HG02938 (cell line): ENCODE data around the gene WDR35.
A peak's percentile ranks its signal among the peaks of the same experiment; 100 is the strongest.
"Not testable (repeated sequence)": the region's sequence is repeated elsewhere in the genome, so short reads cannot be mapped to it uniquely, and the experiment has no call there.

Source experiments
- ATAC-seq: cut with Tn5 transposase; IDR thresholded peaks from one replicate; pipeline ENCODE4 v1.9.1; 2021; ENCODE audit warnings: mild to moderate bottlenecking, moderate library complexity; ENCODE audit not compliant: unreplicated experiment

WDR35 gene

DNA sequence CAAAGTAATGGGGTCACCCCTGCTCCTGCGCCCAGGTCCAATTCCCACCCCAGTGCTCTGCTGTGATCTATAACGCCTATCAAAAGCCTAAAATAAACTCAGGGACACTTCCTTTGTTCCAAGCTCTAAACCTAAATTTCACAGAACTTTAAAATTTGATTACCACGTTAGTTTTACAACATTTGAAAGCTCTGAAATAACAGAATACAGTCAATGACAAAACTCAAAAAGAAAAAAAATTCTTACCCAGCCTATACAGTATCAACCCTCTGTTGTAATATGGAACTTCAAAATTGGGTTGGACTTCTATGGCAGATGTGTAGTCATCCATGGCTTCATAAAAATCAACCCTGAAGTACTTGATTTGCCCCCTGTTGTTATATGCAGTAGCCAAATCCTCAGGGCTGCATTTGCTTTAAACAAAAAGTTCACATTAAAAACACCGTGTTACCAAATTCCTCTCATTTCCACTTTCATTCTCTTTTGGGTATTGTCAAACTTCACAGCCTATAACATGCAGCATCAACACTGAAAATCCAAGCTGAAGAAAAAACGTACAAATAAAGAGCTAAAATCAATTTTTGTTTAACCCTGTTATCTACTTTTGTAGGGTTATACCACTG is 92.2 kb downstream of the WDR35 start:
- no peak for ATAC-seq

DNA sequence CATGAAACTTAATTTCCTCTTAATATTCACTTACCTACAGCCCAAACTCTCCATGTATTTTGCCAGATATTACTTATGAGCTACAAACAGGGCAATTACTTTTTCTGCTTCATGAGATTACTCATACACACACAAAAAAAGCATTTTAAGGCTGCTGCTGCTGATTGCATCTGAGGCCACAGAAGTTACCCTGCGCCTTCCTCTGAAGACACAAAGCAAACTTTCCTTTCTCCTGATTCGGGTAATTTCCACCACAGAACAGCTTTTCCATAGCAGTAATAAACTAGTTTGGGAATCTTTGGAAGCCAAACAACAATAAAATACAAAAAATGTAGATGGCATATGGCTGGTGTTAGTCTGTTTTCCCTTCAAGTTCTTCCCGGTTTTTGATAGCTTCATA is 94.4 kb downstream of the WDR35 start:
- no peak for ATAC-seq

DNA sequence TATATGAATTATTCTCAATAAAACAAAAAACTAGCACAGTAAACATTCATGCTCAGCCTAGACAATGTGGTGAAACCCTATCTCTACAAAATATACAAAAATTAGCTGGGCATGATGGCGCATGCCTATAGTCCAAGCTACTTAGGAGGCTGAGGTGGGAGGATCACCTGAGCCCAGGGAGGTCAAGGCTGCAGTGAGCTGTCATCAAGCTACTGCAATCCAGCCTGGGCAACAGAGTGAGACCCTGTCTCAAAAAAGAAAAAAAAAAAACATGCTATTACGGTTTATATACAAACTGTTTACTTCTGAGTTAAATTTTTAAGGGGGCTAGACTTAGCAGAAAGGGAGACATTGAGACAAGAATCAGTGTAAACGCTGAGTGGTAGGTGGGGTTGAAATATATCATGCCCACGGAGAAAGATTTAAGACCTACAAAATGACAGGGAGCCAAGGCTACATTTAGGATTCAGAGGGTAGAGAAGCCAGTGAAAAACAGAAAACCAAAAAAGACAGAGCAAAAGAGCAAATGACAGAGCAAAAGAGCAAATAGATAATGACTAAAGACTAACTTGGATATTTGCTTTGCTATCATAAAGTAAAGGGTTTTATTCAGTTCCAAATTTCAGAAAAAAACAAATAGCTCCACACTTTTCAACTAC is 95.6 kb downstream of the WDR35 start:
- peak; percentile 15 for ATAC-seq

DNA sequence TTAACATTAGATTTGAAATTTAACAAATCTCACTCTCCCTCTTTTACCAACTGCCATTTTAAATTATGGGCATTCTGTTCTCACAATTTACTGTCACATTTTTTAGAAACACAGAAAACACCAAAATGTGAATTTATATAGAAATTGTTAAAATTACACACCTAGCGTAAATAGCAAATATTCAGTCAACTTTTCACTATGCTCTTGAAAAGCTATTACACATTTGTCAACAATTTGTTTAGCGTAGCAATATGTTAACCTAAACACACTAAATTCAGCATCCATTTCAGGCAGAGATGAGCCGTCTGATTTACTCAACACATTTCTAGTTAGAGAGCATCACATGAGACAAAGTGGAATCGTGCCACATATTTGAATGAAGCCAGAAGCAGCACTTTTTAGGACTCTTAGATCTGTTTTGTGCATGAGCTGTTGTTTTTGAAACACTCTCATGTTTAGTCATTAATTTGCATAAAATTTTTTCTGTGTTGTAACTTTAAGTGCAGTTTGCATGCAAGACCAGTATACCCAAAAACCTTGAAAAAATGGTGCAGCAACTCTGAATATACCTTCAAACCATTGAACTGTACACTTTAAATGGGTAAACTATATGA is 96.3 kb downstream of the WDR35 start:
- peak; percentile 84 for ATAC-seq

DNA sequence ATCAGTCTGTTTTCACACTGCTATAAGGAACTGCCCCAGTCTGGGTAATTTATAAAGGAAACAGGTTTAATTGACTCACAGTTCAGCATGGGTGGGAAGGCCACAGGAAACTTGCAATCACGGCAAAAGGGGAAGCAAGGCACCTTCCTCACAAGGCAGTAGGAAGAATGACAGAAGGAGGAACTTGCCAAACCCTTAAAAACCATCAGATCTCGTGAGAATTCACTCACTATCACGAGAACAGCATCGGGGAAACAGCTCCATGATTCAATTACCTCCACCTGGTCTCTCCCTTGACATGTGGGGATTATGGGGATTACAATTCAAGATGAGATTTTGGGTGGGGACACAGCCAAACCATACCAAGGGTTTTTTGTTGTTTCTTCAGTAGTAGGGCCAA is 97.9 kb downstream of the WDR35 start:
- ATAC-seq, result not testable (repeated sequence)

DNA sequence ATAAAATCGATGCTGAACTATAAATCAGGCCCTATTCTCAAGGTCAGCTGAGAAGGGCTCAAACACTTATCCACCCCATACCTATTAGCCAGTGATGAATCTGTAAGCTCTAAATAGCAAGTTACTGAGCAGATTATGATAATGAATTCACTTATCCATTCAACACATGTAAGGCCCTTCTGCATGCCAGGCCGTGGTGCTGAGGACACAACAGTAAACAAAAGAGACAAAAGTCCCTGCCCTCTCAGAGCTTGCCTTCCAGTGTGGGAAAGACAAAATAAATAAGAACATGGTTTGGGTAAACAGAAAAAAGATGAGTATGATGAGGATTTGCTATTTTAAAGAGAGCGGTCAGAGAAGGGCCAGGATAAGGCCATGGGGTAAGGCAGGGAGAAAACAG is 99.8 kb downstream of the WDR35 start:
- ATAC-seq, result no peak

DNA sequence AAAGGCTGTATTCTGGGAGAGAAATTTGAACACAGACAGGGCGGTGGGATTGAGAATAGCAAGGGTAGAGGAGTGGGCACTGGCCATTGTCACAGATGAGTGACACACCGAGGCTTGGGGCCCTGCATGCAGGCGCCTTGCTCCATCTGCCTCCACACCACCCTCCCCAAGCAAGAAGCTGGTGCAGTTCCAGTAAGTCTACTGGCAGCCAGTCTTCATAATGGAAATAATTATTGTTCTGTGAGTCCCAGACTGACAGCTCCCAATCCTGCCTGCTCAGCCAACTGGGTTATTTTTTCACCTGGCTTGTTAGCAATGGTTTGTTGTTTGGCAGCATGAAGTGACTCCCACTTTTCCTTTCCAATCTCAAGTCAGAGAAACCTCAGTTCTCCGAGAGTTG is 101.1 kb downstream of the WDR35 start:
- no peak for ATAC-seq

DNA sequence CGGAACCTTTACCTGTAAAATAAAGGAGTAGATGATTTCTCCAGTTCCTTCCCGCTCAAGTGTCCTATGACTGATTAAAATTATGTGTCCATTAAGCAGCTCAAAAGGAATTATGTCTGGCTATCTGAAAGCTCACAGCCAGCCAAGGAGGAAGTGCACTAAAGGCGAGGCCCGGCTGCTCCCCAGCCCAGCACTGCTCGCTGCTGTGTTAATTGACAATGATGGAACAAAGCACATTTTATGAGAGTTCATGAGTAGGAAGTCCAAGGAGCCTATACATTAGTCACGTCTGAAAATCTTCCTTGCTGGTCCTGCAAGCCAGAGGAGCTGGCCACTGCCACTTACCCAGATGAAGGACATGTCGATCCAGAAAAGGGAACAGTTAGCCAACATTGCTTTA is 102.4 kb downstream of the WDR35 start:
- no peak for ATAC-seq

DNA sequence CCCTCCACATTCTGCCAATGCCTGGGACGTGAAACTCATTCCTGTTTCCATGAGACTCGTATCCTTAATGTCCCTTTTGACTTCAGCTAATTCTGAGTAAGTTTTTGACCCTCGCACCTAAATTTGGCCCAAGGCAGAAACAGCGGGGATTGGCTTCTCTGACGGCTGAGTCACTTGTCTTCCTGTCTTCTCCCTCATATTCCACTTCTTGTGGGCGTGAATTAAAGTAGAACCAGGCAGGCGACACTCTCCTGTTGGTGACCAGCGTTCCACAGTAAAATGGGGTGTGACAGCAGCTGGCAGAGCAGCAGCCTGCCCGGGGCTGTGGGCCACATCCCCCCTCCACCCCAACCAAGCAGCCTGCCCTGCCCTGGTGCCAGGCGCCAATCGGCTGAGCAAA is 103.6 kb downstream of the WDR35 start:
- ATAC-seq, result no peak

DNA sequence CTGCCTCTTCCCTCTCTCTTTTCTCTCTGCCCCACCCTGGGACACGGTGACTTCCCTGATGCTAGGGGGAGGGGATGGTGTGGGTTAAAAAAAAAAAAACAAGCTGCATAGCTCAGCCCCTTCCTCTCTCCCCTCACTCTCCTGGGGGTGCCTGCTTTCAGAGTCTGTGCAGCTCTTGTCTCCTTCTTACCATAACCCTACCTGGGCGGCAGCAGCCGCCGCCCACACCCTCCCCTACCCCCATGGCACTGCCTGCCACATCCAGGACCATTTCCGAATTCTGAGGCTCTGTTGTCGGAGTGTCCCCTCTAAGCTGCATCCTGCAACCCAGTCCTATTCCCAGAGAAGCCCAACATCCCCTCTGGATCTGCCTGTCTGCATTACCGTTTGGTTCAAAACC is 104.1 kb downstream of the WDR35 start:
- no peak for ATAC-seq

DNA sequence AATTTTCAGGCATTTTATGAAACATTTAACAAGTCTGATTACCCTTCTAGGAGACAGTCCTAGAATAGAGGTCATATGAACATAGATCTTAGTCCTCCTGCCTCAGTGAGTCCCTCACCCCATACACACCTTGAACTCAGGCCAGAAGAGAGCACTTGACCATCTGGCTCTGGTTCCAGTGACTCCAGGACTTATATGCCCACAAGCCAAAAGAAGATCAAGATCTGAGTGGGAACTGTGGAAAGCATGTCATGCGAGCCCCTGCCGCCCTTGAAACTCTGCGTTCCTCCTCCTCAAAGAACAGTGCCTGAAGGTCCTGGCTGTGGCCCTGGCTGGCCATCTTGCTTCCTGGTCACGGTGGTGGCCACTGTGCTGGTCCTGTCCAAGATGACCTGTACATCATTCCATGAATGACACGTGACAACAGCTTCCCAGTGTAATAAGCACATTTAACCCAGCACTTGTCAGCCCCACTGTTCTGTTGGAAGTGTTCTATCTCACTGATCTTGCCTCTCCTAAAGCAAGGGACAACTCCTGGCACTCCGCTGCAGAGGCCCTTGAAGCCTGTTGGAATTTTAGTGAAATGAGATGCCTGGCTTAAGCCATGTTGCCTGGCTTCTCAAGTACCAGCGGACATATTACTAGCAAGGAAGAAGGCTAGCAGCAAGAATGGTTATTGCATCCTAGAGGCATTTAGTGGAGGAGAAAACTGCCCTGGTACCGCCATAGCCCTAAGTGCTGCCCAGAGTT is 105.8 kb downstream of the WDR35 start:
- ATAC-seq, result no peak

DNA sequence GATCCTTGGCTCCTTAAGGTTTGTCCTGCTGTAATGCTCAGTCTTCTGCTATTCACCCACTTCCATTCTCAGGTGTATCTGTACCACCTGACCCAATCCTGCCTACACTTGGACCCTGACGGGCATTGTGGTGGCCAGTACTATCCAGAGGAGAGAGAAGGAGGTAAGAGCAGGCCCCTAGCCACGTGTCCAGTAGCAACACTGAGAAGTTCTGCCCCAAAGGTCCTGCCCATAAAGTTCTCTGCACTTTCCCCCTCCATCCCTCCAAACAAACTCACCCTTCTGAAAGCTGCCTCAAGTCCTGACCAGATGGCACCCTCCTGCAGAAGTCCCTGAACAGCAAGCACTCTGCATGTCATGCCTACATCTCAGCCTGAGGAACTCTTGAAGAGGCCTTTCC is 106.4 kb downstream of the WDR35 start:
- no peak for ATAC-seq

DNA sequence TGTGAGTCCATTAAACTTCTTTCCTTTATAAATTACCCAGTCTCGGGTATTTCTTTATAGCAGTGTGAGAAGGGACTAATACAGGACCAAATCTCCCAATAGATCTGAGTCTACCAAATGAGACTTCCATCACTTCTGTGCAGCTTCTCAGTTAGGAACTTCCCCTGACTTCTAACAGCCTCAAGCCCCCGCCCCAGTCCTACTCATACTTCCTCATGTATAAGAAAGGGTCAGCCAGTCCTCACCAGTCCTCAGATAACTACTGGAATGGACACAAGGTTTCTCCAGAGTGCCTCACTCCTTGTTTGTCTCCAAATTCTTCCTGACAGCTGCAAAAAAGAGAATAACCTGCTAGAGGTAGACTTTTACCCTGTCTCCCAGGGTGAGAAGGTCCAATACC is 107.6 kb downstream of the WDR35 start:
- ATAC-seq, result no peak

DNA sequence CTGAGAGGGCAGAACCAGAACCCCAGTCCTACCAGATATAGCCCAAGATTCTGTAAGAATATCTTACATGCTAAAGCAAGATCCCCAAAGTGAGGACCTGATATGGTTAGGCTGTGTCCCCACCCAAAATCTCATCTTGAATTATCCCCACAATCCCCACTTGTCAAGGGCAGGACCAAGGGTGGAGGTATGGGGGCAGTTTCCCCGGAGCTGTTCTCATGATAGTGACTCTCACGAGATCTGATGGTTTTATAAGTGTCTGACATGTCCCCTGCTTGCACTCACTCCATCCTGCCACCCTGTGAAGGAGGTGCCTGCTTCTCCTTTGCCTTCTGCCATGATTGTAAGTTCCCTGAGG is 108.0 kb downstream of the WDR35 start:
- ATAC-seq, result no peak

DNA sequence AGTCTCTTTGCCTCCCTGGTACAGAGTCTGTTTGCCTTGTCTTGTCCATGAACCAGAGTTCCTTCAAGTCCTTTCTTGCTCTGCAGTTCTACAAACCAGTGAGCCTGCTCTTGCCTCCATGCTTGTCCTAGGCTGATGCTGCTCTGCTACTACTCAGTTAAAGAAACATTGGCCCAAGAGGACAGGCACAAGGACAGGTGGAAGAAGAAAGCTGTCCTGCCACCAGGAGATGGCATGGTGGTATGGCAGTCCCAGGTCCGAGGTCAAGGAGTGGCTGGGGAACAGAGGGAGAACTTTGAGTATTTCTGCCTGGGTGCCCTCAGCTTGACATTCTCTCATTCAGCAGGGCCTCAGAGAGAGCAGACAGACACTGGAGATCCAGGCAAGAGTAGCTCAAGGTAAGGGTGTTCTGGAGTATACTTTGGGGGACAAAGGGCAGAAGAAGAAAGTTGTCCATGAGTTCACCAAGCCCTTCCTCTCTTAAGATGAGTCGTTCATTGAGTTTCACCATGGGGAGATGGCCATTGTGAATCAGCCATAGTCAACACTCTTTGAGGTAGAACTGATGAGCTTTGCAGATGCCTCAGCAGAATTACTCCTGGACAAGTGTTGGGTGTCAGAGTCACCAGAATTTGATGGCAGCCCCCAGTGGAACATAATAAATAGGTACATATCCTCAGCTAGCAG is 108.5 kb downstream of the WDR35 start:
- ATAC-seq, result no peak

DNA sequence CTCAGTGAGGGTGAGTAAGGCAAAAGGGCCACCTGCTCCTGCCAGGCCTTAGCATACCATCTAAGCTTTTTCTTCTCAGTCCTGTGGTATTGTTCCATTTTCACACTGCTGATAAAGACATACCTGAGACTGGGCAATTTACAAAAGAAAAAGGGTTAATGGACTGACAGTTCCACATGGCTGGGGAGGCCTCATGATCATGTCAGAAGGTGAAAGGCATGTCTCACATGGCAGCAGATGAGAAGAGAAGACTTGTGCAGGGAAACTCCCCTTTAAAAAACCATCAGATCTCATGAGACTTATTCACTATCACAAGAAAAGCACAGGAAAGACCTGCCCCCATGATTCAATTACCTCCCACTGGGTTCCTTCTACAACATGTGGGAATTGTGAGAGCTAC is 109.7 kb downstream of the WDR35 start:
- not testable (repeated sequence) for ATAC-seq

DNA sequence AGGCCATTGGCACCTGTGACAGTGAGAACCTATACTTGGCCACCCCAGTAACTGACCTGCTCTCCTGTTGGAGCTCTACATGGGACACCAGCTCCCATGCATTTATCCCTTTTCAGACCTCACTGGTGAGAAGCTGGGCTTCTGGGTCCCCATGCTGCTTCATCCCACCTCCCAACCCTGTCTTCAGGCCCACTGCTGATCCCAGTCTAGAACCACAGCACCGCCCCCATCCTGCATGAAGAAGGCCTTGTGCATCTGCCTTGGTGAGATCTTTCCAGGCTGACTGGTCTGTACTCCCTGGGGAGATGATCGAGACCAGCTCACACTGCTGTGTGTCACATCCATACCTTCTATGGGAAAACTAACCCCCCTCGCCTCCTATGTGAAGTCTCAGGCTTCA is 110.8 kb downstream of the WDR35 start:
- ATAC-seq, result no peak

DNA sequence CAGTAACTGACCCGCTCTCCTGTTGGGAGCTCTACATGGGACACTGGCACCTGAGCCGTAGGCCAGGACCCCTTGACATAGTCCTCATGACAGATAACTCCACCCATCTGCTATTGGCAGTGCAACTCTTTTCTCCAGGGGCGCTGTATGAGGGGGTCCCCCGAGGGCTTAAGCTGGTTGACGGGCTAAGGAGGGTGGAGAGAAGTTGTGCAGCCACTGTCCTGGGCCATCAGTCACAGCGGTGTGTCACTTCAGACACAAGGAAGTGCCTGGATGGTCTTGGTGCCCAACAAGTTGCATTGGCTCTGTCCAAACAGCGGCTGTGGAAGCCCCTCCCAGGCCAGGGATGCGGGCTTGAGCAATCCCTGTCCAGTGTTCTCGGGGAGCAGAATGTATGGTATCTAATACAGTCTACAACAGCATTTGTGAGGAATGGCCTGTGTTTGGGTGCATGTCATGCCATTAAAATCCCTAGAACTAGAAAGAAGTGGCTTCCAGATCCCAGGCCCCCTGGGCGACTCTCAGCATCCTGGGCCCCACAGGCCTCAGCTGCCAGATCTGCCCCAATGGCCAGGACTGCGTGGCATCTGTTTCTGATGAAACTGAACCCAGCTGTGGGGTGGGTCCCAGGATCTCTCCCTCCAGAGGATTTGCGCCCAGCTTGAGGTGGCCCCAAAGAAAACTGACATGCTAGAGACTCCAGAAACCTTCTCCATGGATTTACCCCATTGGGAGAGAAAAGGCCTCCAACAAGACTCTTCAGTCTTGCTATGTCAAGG is 111.4 kb downstream of the WDR35 start:
- ATAC-seq, result no peak

DNA sequence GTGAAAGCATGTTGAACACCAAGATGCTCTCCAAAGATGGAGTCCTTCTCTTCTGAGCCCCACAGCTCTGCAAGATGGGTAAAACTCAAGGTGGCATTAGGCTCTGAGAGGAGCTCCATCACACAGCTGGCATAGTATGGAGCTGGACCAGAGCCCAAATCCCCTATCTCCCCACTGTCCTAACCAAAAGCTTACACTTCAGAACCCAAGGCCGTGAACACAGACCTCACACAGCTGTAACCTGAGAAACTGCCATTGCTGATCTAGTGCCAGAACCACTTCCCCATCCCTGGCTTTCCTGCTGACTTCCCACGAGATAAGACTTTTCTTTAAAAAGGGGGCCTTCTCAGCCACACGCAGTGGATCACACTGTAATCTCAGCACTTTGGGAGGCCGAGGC is 113.2 kb downstream of the WDR35 start:
- no peak for ATAC-seq

DNA sequence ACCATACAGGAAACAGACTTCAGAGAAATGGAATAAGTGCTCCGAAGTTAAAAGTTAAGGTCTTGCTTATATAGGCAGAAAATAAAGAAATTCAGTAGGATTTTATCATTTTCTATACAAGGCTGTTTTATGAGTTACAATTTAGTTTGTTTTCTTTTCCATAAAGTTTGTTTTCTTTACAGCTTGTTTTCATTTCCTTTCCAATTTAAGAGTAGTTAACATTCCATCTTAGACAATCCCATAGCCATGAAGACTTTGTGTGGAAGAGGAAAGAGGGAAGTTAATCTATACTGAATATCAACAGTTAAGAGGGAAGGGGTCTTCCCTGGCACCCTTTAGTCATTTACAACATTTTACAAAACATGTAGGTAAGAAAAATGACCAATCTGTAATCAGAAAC is 114.6 kb downstream of the WDR35 start:
- ATAC-seq, result no peak

DNA sequence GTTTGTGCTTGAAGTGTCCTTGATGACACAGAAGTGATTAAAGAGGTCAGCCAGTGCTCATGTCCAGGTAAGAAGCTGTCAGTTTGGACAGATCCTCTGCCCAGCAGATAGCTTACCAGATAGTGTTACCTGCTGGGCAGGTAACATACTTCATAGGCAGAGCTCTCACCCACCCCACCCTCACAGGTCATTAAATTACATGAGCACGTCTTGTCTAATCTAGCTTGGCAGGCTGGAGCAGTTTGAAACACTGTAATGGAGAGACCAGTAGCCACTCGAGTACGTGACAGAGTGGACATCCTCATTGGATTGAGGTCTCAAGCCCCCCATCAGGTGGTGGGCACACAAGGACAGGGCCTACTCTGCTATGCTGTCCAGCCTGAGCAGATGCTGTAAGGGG is 115.2 kb downstream of the WDR35 start:
- ATAC-seq, result no peak
